NCI-H748 treated with DMSO at 0.1 percent for 48 hours (cell line): ENCODE measurements around the gene PLPP7.
"Not testable (repeated sequence)": the region's sequence is repeated elsewhere in the genome, so short reads cannot be mapped to it uniquely, and the experiment has no call there.

Experiments
- DNase-seq: peaks from one replicate; lab custom pipeline; 2025; lab: John Stamatoyannopoulos, UW

PLPP7 gene

DNA sequence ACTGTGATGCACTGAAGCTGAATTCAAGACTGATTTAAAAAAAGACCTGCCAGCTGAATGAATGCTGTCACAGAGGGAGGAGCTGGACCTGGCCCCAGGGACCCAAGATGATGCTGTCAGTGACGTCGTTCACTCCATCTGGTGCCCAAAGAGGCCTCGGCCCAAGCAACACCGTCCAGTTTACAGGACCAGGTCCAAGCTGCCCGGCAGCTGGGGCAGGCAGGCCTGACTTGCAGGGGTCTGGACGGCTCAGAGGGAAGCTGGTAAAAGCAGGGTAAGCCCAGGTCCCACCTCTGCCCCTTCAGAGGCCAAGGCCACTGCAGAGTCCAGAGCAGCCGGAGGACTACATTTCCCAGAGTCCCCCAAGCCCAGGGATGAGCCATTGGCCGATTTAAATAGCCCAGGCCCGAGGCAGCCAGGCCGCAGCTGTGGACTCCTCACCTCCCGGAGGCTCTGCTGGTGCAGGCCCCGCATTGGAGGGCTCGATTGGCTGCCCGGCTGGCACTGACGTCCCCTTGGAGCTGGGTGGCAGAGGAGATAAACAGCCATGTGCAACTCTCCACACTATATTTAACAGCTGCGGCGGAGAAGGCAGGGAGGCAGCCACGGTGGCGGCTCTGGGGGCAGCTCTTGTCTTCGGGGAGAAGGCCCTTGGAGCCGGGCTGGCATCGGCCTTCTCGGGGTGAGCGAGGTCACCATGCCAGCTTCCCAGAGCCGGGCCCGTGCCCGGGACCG lies at the start of gene PLPP7:
PLPP7 (plus strand) TSS at position 423 of the 735 bp plus-strand sequence; CDS start at position 698, 275 bp downstream.
- DNase-seq: no peak

DNA sequence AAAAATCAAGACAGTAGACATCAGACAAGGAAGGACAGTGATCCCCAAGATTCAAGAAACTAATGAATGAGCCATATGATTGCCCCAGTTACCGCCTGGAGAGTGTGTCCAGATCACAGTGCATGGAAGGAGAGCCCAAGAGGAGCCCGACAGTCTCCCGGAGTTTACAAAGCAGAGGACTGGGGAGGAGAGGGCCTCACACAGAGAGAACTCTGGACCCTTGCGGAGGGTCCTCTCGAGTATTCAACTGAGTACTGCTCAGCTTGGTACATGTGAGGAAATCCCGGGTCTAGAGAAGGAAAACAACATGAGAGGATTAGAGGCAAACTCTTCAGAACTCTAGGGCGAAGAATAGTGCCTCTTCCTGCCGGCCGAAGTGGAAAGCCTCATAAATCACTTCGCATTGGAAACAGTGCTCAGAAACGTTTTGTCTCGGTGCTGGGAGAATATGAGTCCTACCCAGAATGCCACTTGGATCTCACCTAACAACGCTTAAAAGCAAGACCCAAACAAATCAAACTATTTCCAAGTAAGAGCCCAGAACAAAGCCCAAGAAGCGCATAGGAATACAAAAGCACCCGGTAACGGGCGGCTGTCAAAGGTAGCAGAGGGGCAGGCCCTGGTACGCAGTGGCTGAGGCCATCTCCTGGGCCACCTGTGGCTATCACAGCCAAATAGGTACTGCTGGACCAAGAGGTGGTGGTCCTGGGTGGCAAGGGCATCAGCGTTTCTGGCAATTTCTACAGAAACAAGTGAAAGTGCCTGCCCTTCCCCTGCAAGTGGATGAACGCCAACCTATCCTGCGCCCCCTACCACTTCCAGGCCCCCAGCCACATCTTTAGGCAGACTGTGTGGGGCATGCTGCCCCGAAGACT lies 49.2 kb upstream of the PLPP7 start:
- no peak for DNase-seq

GRCh38 chr9:131244331-131244730 lies 45.2 kb upstream of the PLPP7 start:
- not testable (repeated sequence) for DNase-seq

- DNase-seq: no peak
Observed at GRCh38 chr9:131246618-131247017, 42.9 kb upstream of the PLPP7 start.

DNA sequence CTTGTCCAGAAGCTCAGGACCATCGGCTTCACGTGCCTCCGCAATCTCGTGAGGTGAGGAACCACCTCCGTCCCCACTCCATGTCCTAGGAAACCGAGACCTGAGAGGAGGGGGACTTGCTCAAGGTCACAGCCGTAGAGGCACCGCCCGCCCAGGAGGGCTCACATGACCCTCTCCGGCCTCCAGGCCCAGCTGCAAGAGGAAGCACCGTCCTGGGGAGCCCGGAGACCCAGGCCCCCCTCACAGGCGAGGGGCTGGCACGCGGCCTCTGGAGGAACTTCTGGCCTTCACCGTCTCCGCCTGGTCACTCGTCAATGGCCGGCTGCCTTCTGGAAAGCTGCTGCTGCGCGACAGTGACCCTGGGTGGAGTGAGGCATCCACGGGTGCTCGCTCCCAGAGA lies 37.4 kb upstream of the PLPP7 start:
- DNase-seq: no peak

GRCh38 chr9:131253891-131254491 lies 35.5 kb upstream of the PLPP7 start:
- DNase-seq: no peak

GRCh38 chr9:131254626-131255025 lies 34.9 kb upstream of the PLPP7 start:
- no peak for DNase-seq

DNA sequence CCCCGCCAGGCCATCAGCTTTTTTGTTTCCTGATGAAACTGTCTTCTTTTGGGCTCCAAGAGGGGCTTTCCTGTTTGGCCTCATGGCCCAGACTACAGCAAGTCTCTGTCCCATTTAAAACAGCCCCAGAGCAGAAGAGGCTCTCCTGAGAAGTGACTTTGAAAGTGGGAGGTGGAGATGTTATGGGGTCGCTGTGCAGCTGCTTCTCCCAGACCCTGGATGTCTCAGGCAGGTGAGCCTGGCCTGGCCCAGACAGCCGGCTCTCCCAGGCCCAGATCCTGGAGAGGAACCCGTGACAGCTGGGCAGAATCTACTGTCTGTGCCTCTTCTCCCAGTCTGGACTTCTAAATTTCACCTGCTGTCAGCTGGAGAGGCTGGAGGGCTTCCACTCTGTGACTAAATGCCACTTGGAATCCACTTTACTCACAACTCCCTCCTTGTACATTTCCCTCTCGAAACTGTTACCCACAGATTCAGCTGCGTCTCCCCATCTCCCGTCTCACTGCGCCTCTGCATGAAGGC lies 33.8 kb upstream of the PLPP7 start:
- no peak for DNase-seq

DNA sequence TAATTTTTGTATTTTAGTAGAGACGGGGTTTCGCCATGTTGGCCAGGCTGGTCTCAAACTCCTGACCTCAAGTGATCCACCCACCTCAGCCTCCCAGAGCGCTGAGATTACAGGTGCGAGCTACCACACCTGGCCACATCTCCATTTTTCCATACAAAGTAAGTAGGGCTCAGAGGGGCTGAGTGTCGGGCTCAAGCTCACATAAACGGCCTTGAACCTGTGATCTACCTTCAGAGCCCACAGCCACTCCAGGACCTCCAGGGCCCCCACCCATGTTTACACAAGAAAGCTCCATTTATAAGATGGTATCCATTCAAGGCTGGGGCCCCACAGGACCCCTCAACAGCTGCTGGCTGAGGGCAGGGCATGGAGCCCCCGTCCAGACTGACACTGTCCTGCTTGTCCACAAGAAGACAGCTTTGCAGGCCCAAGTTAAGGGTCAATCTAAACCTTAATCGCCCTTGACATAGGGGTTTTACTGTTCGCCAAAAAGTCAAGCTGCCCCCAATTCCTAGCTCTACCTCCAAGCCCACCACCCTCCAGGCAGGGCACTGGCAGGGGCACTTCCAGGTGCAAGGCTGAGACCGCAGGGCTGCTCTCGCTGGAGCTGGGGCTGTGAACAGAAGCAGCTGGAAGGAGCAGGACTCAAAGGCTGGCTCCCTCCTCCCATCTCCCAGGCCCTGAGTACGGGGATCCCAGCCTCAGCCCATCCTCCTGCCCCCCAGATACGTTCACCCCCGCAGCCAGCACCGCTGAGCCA lies 32.1 kb upstream of the PLPP7 start:
- no peak for DNase-seq

DNA sequence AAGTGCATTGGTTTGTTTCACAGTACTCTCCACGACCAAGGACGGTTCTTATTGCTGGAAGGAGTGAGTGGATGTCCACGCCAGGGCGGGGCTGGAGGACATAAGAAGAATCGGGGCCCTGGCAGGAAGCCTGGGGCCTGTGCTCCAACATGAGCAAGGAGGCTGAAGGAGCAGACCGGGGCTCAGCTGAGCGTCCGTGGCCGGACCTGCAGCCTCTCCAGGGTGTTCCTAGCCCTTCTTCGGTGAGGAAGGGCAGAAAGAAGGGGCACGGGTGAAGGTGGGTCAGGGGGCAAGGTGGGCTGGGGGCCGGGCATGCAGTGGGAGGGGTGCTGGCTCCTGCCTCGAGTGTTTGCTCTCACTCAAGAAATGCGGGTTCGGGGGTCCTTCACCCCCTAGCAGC lies 31.3 kb upstream of the PLPP7 start:
- no peak for DNase-seq

GRCh38 chr9:131258698-131259431 lies 30.7 kb upstream of the PLPP7 start:
- DNase-seq: no peak

DNA sequence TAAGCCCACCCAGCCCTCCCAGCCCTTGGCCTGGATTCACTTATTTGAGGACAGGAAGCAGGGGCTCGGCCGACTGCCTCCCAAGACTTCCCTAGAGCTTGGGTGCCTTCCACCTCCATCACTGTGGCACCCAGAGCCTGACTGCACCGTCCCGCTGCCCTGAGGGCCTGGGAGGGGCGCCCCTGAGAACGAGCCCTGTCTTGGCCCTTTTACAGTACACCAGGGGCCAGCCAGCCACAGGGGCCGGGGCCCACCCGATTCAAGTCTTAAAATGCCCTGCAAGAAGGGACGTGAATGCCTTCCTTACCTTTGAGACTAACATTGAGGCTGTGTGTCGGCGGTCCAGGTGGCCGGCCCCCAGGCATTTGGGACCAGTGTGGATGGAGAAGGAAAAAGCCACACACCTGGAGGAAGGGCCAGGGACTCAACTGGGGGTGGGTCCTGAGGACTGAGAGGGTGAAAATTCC lies 30.1 kb upstream of the PLPP7 start:
- no peak for DNase-seq

GRCh38 chr9:131259916-131260597 lies 29.5 kb upstream of the PLPP7 start:
- no peak for DNase-seq

- DNase-seq: no peak
Observed at GRCh38 chr9:131260751-131261452, 28.6 kb upstream of the PLPP7 start.

GRCh38 chr9:131262327-131263032 lies 27.0 kb upstream of the PLPP7 start:
- DNase-seq: no peak

DNA sequence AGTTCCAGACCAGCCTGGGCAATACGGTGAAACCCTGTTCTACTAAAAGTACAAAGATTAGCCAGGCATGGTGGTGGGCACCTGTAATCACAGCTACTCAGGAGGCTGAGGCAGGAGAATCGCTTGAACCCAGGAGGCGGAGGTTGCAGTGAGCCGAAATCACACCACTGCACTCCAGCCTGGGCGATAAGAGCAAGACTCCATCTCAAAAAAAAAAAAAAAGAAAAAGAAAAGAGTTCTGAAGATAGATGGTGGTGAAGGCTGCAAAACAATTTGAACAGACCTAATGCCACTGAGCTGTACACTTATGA lies 26.5 kb upstream of the PLPP7 start:
- DNase-seq: not testable (repeated sequence)

DNA sequence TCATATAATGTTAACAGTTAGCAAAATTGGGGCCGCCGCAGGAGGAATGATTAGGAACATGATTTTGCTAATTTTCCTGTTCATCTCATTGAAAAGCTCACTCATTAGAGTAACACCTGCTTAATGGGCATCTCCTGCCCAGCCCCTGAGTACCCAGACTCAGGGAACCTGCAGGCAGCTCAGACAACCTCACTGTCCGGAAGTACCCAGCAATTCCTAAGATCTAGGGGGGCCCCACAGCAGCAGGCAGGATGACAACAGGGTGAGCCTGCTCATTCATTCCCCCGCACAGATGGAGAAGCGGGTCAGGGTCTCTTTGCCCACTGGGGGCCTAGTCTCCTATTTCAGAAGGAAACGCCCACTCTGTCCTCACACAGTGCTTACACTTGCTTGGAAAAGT lies 25.8 kb upstream of the PLPP7 start:
- no peak for DNase-seq

DNA sequence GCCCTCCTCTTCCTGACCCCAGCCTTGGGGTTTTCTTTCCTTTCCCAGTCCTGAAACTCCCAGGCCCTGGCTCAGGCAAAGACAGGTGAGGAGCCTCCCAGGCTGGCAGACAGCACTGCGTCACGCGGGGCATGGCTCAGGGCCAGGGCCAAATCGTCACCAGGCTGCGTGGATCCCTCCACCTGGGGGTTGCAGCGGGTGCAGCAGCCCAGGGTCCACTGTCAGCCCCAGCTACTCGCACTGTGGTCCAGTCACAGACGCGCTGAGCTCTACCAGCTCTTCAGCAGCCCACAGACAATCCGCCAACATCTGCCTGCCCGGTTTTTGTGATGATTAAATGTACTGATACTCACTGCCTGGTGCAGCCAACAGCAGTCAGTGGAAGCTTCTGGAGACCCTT lies 25.3 kb upstream of the PLPP7 start:
- DNase-seq: no peak
